Karpas-422 (cell line): Measurements from ENCODE around the gene TENM4. TPM values are rescaled to one million over a fixed set of nuclear protein-coding genes. Genes with fewer than 3 reads are reported as not detected.

Experiments used
- DNase-seq: peaks from one replicate; pipeline ENCODE4 v3.0.0-alpha.2; 2015
- H2AFZ ChIP-seq: fragments of 200-600 bp; sonication (generic); 2 replicates; pipeline ENCODE4 v1.6.1; 2014; ENCODE audit warnings: antibody characterized with exemption, low read length, mixed read lengths
- H3K27ac ChIP-seq: fragments of 200-600 bp; sonication (generic); 2 replicates; pipeline ENCODE4 v1.5.1; 2014; ENCODE audit warnings: mild to moderate bottlenecking, low read length, moderate library complexity
- H3K27me3 ChIP-seq: fragments of 200-600 bp; sonication (generic); 2 replicates; pipeline ENCODE4 v1.6.1; 2014; ENCODE audit warnings: low read length, mixed read lengths
- H3K36me3 ChIP-seq: fragments of 200-600 bp; sonication (generic); 2 replicates; pipeline ENCODE4 v1.6.1; 2014; ENCODE audit warnings: low read length, mixed read lengths; ENCODE audit not compliant: insufficient read depth
- H3K4me1 ChIP-seq: fragments of 200-600 bp; sonication (generic); 2 replicates; pipeline ENCODE4 v1.6.1; 2014; ENCODE audit warnings: mild to moderate bottlenecking, low read length, mixed read lengths
- H3K4me2 ChIP-seq: fragments of 200-600 bp; sonication (generic); 2 replicates; pipeline ENCODE4 v1.6.1; 2014; ENCODE audit warnings: low read length, low read depth, mild to moderate bottlenecking; ENCODE audit not compliant: poor library complexity, severe bottlenecking
- H3K4me3 ChIP-seq: fragments of 200-600 bp; sonication (generic); 2 replicates; pipeline ENCODE4 v1.5.1; 2014; ENCODE audit warnings: mild to moderate bottlenecking, antibody characterized with exemption, low read length, mixed read lengths
- H3K79me2 ChIP-seq: fragments of 200-600 bp; sonication (generic); 2 replicates; pipeline ENCODE4 v1.6.1; 2014; ENCODE audit warnings: mild to moderate bottlenecking, low read length, mixed read lengths
- H3K9ac ChIP-seq: fragments of 200-600 bp; sonication (generic); 2 replicates; pipeline ENCODE4 v1.6.0; 2014; ENCODE audit warnings: low read length
- H3K9me2 ChIP-seq: fragments of 200-600 bp; sonication (generic), shearing (Covaris generic); replicated peaks from 2 replicates; pipeline ENCODE4 v1.6.0; 2014; ENCODE audit warnings: mild to moderate bottlenecking, low read length, moderate library complexity; ENCODE audit not compliant: insufficient read depth
- H3K9me3 ChIP-seq: fragments of 300-700, 200-600 bp; sonication (generic); 2 replicates; pipeline ENCODE4 v1.6.1; 2014; ENCODE audit warnings: low read length, mixed read lengths
- H4K20me1 ChIP-seq: fragments of 200-600 bp; sonication (generic); 2 replicates; pipeline ENCODE4 v1.6.1; 2014; ENCODE audit warnings: mild to moderate bottlenecking, antibody characterized with exemption, low read length, low read depth; ENCODE audit not compliant: insufficient read depth
- total RNA-seq: library from RNA; depleted of rRNA; stranded (reverse); fragments of >200 nt; shearing (Covaris generic); gene quantifications from 2 replicates; pipeline ENCODE4 v1.2.3, GENCODE V29; 2014; ENCODE audit warnings: low replicate concordance

TENM4 gene
- total RNA-seq, 1 experiment from 2014 or later = not detected

DNA sequence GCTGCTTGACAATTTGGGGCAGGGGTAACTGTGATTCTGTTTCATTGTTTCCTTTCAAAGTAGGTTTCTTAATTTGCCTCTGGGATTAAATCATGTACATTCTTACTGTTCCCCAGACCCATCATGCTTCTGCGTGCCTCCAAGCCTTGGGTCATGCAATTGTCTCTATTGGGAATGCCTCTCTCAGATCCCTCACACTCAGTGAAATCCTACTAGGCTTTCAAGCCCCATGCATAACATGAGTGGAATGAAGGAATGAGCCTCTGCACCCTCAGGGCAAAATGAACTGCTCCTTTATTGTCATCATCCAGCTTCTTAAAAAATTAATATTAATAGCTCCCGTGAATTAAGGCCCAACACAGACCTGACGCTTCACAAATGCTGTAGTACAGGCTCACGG, 381.7 kb downstream of the TENM4 start:
- Histone ChIP-seq H3K4me2 (no peak overlapping the region), H3K9ac (no peak overlapping the region), H3K4me3 (no peak overlapping the region), H2AFZ (no peak overlapping the region), H3K9me2 (no peaks in the 10 kb centered on the region), H3K4me1 (no peaks in the 10 kb centered on the region), H3K79me2 (no peaks in the 10 kb centered on the region), H4K20me1 (no peaks in the 10 kb centered on the region), H3K9me3 (no peaks in the 10 kb centered on the region), H3K27me3 (no peaks in the 10 kb centered on the region), H3K27ac (no peak overlapping the region), H3K36me3 (no peaks in the 10 kb centered on the region)
- no peak for DNase-seq

GRCh38 chr11:79055856-79056631, 384.8 kb downstream of the TENM4 start:
- Histone ChIP-seq H3K36me3 (no peaks in the 10 kb centered on the region), H3K27ac (no peak overlapping the region), H4K20me1 (no peaks in the 10 kb centered on the region), H3K79me2 (no peaks in the 10 kb centered on the region), H3K4me2 (no peak overlapping the region), H3K9me3 (no peaks in the 10 kb centered on the region), H3K27me3 (no peaks in the 10 kb centered on the region), H3K9me2 (no peaks in the 10 kb centered on the region), H3K9ac (no peak overlapping the region), H2AFZ (no peak overlapping the region), H3K4me1 (no peaks in the 10 kb centered on the region), H3K4me3 (no peak overlapping the region)
- no peak for DNase-seq

GRCh38 chr11:79054636-79055035, 386.2 kb downstream of the TENM4 start:
- DNase-seq = no peak
- Histone ChIP-seq H3K27ac (no peak overlapping the region), H2AFZ (no peak overlapping the region), H3K27me3 (no peaks in the 10 kb centered on the region), H3K4me1 (no peaks in the 10 kb centered on the region), H3K9ac (no peak overlapping the region), H3K9me3 (no peaks in the 10 kb centered on the region), H3K36me3 (no peaks in the 10 kb centered on the region), H3K4me2 (no peak overlapping the region), H3K9me2 (no peaks in the 10 kb centered on the region), H4K20me1 (no peaks in the 10 kb centered on the region), H3K79me2 (no peaks in the 10 kb centered on the region), H3K4me3 (no peak overlapping the region)

GRCh38 chr11:79052544-79052943, 388.3 kb downstream of the TENM4 start:
- H3K36me3 ChIP-seq = no peaks in the 10 kb centered on the region
- H3K9me3 ChIP-seq = no peaks in the 10 kb centered on the region
- H3K27ac ChIP-seq = no peak overlapping the region
- H3K9me2 ChIP-seq = no peaks in the 10 kb centered on the region
- H3K4me1 ChIP-seq = no peaks in the 10 kb centered on the region
- no peaks in the 10 kb centered on the region for H4K20me1 ChIP-seq
- DNase-seq = no peak
- no peak overlapping the region for H3K9ac ChIP-seq
- no peaks in the 10 kb centered on the region for H3K79me2 ChIP-seq
- H3K27me3 ChIP-seq = no peaks in the 10 kb centered on the region
- H3K4me3 ChIP-seq = no peak overlapping the region
- no peak overlapping the region for H3K4me2 ChIP-seq
- H2AFZ ChIP-seq = no peak overlapping the region

DNA sequence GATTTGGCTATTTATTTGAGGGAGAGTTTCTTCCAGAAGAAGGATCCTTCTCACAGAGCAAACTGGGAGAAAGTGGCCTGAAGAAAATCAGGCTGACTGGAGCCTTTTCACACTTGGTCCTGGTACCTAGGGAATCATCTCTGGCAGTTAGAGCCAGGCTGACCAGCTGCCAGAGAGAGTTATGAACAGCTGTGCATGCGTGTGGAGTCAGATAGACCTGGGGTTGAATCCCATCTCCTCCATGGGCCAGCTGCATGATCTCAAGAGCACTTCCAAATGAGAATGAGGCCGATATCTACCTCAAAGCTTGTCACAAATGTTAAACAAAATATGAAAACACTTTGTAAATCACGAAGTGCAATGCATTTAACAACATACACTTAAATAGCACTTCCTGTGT, 390.0 kb downstream of the TENM4 start:
- Histone ChIP-seq H2AFZ (no peak overlapping the region), H3K4me3 (no peak overlapping the region), H3K4me1 (no peaks in the 10 kb centered on the region), H3K9me3 (no peaks in the 10 kb centered on the region), H3K36me3 (no peaks in the 10 kb centered on the region), H3K27me3 (no peaks in the 10 kb centered on the region), H3K27ac (no peak overlapping the region), H3K9ac (no peak overlapping the region), H3K9me2 (no peaks in the 10 kb centered on the region), H3K4me2 (no peak overlapping the region), H3K79me2 (no peaks in the 10 kb centered on the region), H4K20me1 (no peaks in the 10 kb centered on the region)
- no peak for DNase-seq

GRCh38 chr11:79049741-79050179, 391.1 kb downstream of the TENM4 start:
- no peak for DNase-seq
- Histone ChIP-seq H3K36me3 (no peaks in the 10 kb centered on the region), H3K4me2 (no peak overlapping the region), H2AFZ (no peak overlapping the region), H3K9me2 (no peaks in the 10 kb centered on the region), H3K9ac (no peak overlapping the region), H3K27me3 (no peaks in the 10 kb centered on the region), H4K20me1 (no peaks in the 10 kb centered on the region), H3K27ac (no peak overlapping the region), H3K4me3 (no peak overlapping the region), H3K9me3 (no peaks in the 10 kb centered on the region), H3K79me2 (no peaks in the 10 kb centered on the region), H3K4me1 (no peaks in the 10 kb centered on the region)

GRCh38 chr11:79047980-79048379, 392.9 kb downstream of the TENM4 start:
- Histone ChIP-seq H3K9me3 (no peaks in the 10 kb centered on the region), H3K27me3 (no peaks in the 10 kb centered on the region), H3K4me1 (no peaks in the 10 kb centered on the region), H3K27ac (no peak overlapping the region), H3K9me2 (no peaks in the 10 kb centered on the region), H2AFZ (no peak overlapping the region), H3K9ac (no peak overlapping the region), H3K4me2 (no peak overlapping the region), H3K4me3 (no peak overlapping the region), H3K36me3 (no peaks in the 10 kb centered on the region), H4K20me1 (no peaks in the 10 kb centered on the region), H3K79me2 (no peaks in the 10 kb centered on the region)
- DNase-seq = no peak

DNA sequence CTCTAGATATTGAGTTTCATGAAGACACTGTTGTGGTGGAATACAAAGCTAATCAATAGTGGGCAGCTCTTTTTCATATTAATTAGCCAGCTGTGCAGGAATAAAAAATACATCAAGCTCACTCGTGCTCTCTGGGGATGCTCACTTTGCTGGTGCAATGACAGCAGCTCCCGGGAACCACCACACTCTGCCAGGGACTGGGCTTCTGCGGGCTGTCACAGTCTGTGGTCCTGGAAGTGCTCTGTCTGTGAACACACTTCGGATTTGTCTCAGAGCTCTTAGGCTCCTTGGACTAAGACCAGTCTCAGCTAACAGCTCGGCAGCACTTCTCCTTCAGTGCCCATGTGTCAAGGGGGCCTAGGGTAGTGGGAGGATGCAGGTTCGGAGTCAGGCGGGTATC, 393.5 kb downstream of the TENM4 start:
- DNase-seq = no peak
- Histone ChIP-seq H3K9me3 (no peaks in the 10 kb centered on the region), H3K4me3 (no peak overlapping the region), H3K36me3 (no peaks in the 10 kb centered on the region), H3K9me2 (no peaks in the 10 kb centered on the region), H3K27ac (no peak overlapping the region), H3K27me3 (no peaks in the 10 kb centered on the region), H4K20me1 (no peaks in the 10 kb centered on the region), H3K4me2 (no peak overlapping the region), H2AFZ (no peak overlapping the region), H3K79me2 (no peaks in the 10 kb centered on the region), H3K9ac (no peak overlapping the region), H3K4me1 (no peaks in the 10 kb centered on the region)
